Fibroblast of the aortic adventitia (primary cell): ENCODE results near the gene FMNL2. TPM values are rescaled to one million over a fixed set of nuclear protein-coding genes. Genes with fewer than 3 reads are reported as not detected.

Source experiments
- DNase-seq: peaks from one replicate; pipeline ENCODE4 v3.0.0-alpha.2; 2010; ENCODE audit warnings: low read depth
- H3K4me3 ChIP-seq: 2 replicates; pipeline ENCODE4 v1.5.1; 2011; ENCODE audit warnings: low read depth, mild to moderate bottlenecking, control low read depth, low read length, moderate library complexity
- CTCF ChIP-seq: IDR thresholded peaks from 2 replicates; pipeline ENCODE4 v1.5.1; 2011; ENCODE audit warnings: mild to moderate bottlenecking, low read length, control low read depth, inconsistent platforms; ENCODE audit not compliant: insufficient read depth
- total RNA-seq: library from RNA; depleted of rRNA; stranded (reverse); fragments of >200 nt; gene quantifications from 2 replicates; pipeline ENCODE4 v1.2.3, GENCODE V29; 2012; ENCODE audit warnings: low replicate concordance

The FMNL2 gene
- total RNA-seq, 1 donor, result 23.6 TPM

DNA sequence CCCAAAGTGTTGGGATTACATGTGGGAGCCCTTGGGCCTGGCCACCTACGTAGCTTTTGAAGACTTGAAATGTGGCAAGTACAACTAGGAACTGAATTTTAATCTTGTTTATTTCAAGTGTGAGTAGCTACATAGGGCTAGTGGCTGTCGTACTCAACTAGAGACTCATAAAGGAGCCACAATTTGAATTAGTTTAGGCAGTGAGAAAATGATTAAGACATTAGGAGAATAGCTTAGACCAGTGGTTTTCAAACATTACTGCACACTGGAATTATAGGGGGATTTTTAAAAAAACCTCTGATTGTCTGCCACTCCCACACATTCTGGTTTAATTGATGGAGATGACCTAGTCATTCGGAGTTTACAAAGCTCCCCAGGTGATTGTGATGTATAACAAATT is 127.1 kb downstream of the FMNL2 start:
- TF ChIP-seq CTCF, result no peak
- no peak overlapping the region for H3K4me3 ChIP-seq
- no peak for DNase-seq

GRCh38 chr2:152462779-152463178 is 127.8 kb downstream of the FMNL2 start:
- no peak overlapping the region for H3K4me3 ChIP-seq
- no peak for DNase-seq
- TF ChIP-seq CTCF, result no peak

- H3K4me3 ChIP-seq, result no peak overlapping the region
- no peak for DNase-seq
- peak; percentile 6 for TF ChIP-seq CTCF
These were observed 130.0 kb downstream of the FMNL2 start for GRCh38 chr2:152464851-152465470.

GRCh38 chr2:152465541-152465940 is 130.6 kb downstream of the FMNL2 start:
- H3K4me3 ChIP-seq, result no peak overlapping the region
- DNase-seq, result no peak
- TF ChIP-seq CTCF, result no peak

DNA sequence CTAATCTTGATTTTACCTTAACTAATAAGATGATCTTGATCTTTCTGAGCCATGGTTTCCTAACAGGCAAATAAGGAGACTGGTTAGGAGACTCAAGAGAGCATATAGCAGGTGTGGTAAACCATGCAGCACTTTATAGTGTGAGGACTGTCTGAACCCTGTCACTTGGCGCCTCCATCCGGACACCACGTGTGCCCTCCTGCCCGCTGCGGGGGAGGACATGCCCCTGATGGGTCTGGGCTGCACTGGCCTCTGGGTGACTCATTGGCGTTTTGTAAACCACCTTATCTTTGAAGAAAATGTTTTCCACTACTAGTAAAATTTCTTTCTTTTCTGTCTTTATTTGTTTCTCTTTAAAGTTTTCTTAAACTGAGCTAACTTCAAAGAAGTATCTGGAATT is 131.1 kb downstream of the FMNL2 start:
- H3K4me3 ChIP-seq, result no peak overlapping the region
- TF ChIP-seq CTCF, result no peak
- no peak for DNase-seq

GRCh38 chr2:152466980-152467676 is 132.2 kb downstream of the FMNL2 start:
- DNase-seq, result peak; percentile 79
- TF ChIP-seq CTCF, result no peak
- peak overlapping the region; percentile 26 for H3K4me3 ChIP-seq
